OCI-LY3 (cell line): ENCODE data around the gene CHM.
A peak's percentile ranks its signal among the peaks of the same experiment; 100 is the strongest.

Experiments
- H2AFZ ChIP-seq: fragments of 200-600, 300-600 bp; shearing (Covaris generic); 2 replicates; pipeline ENCODE4 v1.6.0; 2014; ENCODE audit warnings: antibody characterized with exemption, low read depth, low read length
- H3K27ac ChIP-seq: fragments of 200-600, 300-600 bp; sonication (generic); 2 replicates; pipeline ENCODE4 v1.5.1; 2014; ENCODE audit warnings: mild to moderate bottlenecking, low read length, moderate library complexity, mixed read lengths
- H3K27me3 ChIP-seq: fragments of 200-600, 300-600 bp; sonication (generic); 2 replicates; pipeline ENCODE4 v1.6.1; 2014; ENCODE audit warnings: low read depth, low read length, mixed read lengths
- H3K36me3 ChIP-seq: fragments of 200-600, 300-600 bp; sonication (generic); replicated peaks from 2 replicates; pipeline ENCODE3; 2014; ENCODE audit warnings: low read depth, low read length, mixed read lengths
- H3K4me1 ChIP-seq: fragments of 300-600, 200-600 bp; sonication (generic); 2 replicates; pipeline ENCODE4 v1.6.1; 2014; ENCODE audit warnings: low read length, mixed read lengths
- H3K4me2 ChIP-seq: fragments of 200-600, 300-600 bp; sonication (generic); 2 replicates; pipeline ENCODE4 v1.6.1; 2014; ENCODE audit warnings: low read length, mixed read lengths
- H3K4me3 ChIP-seq: fragments of 300-600, 200-600 bp; sonication (generic); 2 replicates; pipeline ENCODE4 v1.5.1; 2014; ENCODE audit warnings: antibody characterized with exemption, mild to moderate bottlenecking, low read length, moderate library complexity
- H3K79me2 ChIP-seq: fragments of 300-600, 200-600 bp; shearing (Covaris generic); 2 replicates; pipeline ENCODE4 v1.6.1; 2014; ENCODE audit warnings: mild to moderate bottlenecking, low read length, mixed read lengths
- H3K9ac ChIP-seq: fragments of 300-600, 200-600 bp; shearing (Covaris generic); 2 replicates; pipeline ENCODE4 v1.6.0; 2014; ENCODE audit warnings: mild to moderate bottlenecking, low read length, moderate library complexity
- H3K9me3 ChIP-seq: fragments of 200-600, 300-600 bp; shearing (Covaris generic); 2 replicates; pipeline ENCODE4 v1.6.1; 2014; ENCODE audit warnings: low read length, mixed read lengths; ENCODE audit not compliant: insufficient read depth
- H4K20me1 ChIP-seq: fragments of 200-600, 300-600 bp; sonication (generic); 2 replicates; pipeline ENCODE4 v1.6.1; 2016; ENCODE audit warnings: low read length, mixed read lengths; ENCODE audit not compliant: insufficient read depth
- EZH2phosphoT487 ChIP-seq: fragments of 200-600 bp; shearing (Covaris generic); IDR thresholded peaks from 2 replicates; pipeline ENCODE4 v1.6.1; 2018; ENCODE audit warnings: antibody characterized with exemption, mixed run types, low read depth
- TF ChIP-seq, protein P1 (sequence below): fragments of 200-600, 300-600 bp; sonication (generic); IDR thresholded peaks from 2 replicates; pipeline ENCODE4 v1.5.1; 2014; ENCODE audit warnings: antibody characterized with exemption, low read length, low read depth

CHM gene, protein sequence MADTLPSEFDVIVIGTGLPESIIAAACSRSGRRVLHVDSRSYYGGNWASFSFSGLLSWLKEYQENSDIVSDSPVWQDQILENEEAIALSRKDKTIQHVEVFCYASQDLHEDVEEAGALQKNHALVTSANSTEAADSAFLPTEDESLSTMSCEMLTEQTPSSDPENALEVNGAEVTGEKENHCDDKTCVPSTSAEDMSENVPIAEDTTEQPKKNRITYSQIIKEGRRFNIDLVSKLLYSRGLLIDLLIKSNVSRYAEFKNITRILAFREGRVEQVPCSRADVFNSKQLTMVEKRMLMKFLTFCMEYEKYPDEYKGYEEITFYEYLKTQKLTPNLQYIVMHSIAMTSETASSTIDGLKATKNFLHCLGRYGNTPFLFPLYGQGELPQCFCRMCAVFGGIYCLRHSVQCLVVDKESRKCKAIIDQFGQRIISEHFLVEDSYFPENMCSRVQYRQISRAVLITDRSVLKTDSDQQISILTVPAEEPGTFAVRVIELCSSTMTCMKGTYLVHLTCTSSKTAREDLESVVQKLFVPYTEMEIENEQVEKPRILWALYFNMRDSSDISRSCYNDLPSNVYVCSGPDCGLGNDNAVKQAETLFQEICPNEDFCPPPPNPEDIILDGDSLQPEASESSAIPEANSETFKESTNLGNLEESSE

GRCh38 chrX:86047174-86047935 is at the start of gene CHM:
CHM (minus strand) TSS chrX:86047558; CDS start chrX:86047532, 26 bp downstream.
- H4K20me1 ChIP-seq, result no peaks in the 10 kb centered on the region
- peak within 1 kb of the TSS; percentile 50 for H3K27ac ChIP-seq
- no peaks in the 10 kb centered on the region for H3K27me3 ChIP-seq
- peak within 1 kb of the TSS; percentile 84 for H3K4me3 ChIP-seq
- peaks cover 37% of the 10 kb centered on the region for H3K79me2 ChIP-seq
- H3K9ac ChIP-seq, result peak within 1 kb of the TSS; percentile 69
- TF ChIP-seq, protein P1, sequence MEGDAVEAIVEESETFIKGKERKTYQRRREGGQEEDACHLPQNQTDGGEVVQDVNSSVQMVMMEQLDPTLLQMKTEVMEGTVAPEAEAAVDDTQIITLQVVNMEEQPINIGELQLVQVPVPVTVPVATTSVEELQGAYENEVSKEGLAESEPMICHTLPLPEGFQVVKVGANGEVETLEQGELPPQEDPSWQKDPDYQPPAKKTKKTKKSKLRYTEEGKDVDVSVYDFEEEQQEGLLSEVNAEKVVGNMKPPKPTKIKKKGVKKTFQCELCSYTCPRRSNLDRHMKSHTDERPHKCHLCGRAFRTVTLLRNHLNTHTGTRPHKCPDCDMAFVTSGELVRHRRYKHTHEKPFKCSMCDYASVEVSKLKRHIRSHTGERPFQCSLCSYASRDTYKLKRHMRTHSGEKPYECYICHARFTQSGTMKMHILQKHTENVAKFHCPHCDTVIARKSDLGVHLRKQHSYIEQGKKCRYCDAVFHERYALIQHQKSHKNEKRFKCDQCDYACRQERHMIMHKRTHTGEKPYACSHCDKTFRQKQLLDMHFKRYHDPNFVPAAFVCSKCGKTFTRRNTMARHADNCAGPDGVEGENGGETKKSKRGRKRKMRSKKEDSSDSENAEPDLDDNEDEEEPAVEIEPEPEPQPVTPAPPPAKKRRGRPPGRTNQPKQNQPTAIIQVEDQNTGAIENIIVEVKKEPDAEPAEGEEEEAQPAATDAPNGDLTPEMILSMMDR, result no peak
- TF ChIP-seq EZH2phosphoT487, result no peak
- peaks cover 11% of the 10 kb centered on the region for H3K4me1 ChIP-seq
- H3K36me3 ChIP-seq, result no peaks in the 10 kb centered on the region
- H3K4me2 ChIP-seq, result peak within 1 kb of the TSS; percentile 81
- H2AFZ ChIP-seq, result peak within 1 kb of the TSS; percentile 99
- H3K9me3 ChIP-seq, result no peaks in the 10 kb centered on the region

DNA sequence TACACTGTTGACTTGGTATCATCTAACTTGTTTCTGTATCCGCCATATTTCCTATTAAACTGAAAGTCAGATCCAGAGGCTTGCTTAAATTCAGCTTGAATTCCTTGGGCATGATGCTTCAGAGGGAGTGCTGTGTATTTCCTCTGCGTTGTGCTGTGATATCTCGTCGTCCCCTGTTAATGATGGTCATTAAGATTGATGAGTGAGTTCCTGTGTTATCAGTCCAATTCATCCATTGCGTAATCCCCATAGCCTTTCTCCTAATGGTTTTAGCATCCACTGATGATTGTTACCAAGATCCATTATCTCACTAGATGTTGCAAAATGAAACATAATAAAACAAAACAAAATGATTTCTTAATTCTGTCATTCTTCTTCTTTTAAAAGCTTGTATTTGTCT is 31.3 kb upstream of the CHM start:
- H2AFZ ChIP-seq, result no peak overlapping the region
- H3K9ac ChIP-seq, result no peak overlapping the region
- H3K36me3 ChIP-seq, result no peaks in the 10 kb centered on the region
- no peaks in the 10 kb centered on the region for H3K4me1 ChIP-seq
- H3K79me2 ChIP-seq, result no peaks in the 10 kb centered on the region
- no peak overlapping the region for H3K4me2 ChIP-seq
- H4K20me1 ChIP-seq, result no peaks in the 10 kb centered on the region
- no peaks in the 10 kb centered on the region for H3K9me3 ChIP-seq
- H3K27ac ChIP-seq, result no peak overlapping the region
- H3K27me3 ChIP-seq, result no peaks in the 10 kb centered on the region
- no peak for TF ChIP-seq EZH2phosphoT487
- TF ChIP-seq, protein P1, result no peak
- H3K4me3 ChIP-seq, result no peak overlapping the region

GRCh38 chrX:86066998-86067397 is 19.6 kb upstream of the CHM start:
- Histone ChIP-seq H3K9ac (no peak overlapping the region), H3K9me3 (no peaks in the 10 kb centered on the region), H3K27me3 (no peaks in the 10 kb centered on the region), H3K36me3 (no peaks in the 10 kb centered on the region), H4K20me1 (no peaks in the 10 kb centered on the region), H2AFZ (no peak overlapping the region), H3K4me2 (no peak overlapping the region), H3K79me2 (no peaks in the 10 kb centered on the region), H3K4me3 (no peak overlapping the region), H3K4me1 (peaks cover 11% of the 10 kb centered on the region), H3K27ac (no peak overlapping the region)
- TF ChIP-seq, protein P1, result no peak
- no peak for TF ChIP-seq EZH2phosphoT487

- Histone ChIP-seq H2AFZ (no peak overlapping the region), H3K9ac (no peak overlapping the region), H3K4me1 (peaks cover 11% of the 10 kb centered on the region), H3K79me2 (no peaks in the 10 kb centered on the region), H4K20me1 (no peaks in the 10 kb centered on the region), H3K9me3 (no peaks in the 10 kb centered on the region), H3K4me2 (no peak overlapping the region), H3K4me3 (no peak overlapping the region), H3K27ac (no peak overlapping the region), H3K36me3 (no peaks in the 10 kb centered on the region), H3K27me3 (no peaks in the 10 kb centered on the region)
- TF ChIP-seq, protein P1, result no peak
- no peak for TF ChIP-seq EZH2phosphoT487
Observed at GRCh38 chrX:86061407-86061806, 14.0 kb upstream of the CHM start.
